HG03439 (cell line): ENCODE measurements around the gene USP6.
"Not testable (repeated sequence)": the region's sequence is repeated elsewhere in the genome, so short reads cannot be mapped to it uniquely, and the experiment has no call there.

Source experiments
- ATAC-seq: cut with Tn5 transposase; IDR thresholded peaks from one replicate; pipeline ENCODE4 v1.9.1; 2021; ENCODE audit warnings: mild to moderate bottlenecking, moderate library complexity; ENCODE audit not compliant: unreplicated experiment

The USP6 gene

GRCh38 chr17:5134571-5134970, 18.7 kb downstream of the USP6 start:
- ATAC-seq: not testable (repeated sequence)

GRCh38 chr17:5135131-5135712, 19.4 kb downstream of the USP6 start:
- not testable (repeated sequence) for ATAC-seq

DNA sequence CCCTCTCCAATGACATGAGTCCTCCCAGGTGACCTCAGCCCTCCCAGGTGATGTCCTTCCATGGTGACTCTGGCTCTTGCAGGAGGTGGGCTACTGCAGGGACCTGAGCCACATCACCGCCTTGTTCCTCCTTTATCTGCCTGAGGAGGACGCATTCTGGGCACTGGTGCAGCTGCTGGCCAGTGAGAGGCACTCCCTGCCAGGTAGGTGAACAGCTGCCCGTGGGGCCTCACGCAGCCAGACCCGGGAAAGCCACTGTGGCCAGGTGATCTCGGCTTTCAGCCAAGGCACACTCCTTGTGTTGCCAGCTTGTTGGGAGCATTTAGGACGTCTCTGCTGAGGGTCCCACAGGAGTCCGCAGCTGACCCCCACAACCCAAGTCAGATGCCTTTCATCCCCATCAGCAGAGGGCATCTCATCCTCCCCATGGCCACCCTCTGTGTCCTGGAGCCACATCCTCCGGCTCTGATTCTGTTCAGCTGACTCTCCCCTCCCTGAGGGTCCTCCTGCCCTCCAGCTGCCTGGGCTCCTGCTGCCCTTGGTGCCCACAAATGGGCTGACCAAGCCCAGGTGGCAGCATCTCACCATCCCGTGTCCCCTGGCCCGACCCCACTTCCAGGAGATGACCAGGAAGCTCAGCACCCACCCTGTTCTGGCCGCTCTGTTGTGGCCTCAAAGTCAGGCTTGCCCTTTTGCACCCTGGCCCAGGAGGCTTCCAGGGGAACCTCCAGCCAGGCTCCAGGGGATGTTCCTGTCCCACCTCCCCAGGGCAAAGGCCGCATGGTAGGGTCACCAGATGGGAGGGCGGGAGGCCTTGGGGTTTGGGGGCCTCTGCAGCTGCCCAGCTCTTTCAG, 20.1 kb downstream of the USP6 start:
- no peak for ATAC-seq

GRCh38 chr17:5136580-5137412, 21.0 kb downstream of the USP6 start:
- ATAC-seq: not testable (repeated sequence)

DNA sequence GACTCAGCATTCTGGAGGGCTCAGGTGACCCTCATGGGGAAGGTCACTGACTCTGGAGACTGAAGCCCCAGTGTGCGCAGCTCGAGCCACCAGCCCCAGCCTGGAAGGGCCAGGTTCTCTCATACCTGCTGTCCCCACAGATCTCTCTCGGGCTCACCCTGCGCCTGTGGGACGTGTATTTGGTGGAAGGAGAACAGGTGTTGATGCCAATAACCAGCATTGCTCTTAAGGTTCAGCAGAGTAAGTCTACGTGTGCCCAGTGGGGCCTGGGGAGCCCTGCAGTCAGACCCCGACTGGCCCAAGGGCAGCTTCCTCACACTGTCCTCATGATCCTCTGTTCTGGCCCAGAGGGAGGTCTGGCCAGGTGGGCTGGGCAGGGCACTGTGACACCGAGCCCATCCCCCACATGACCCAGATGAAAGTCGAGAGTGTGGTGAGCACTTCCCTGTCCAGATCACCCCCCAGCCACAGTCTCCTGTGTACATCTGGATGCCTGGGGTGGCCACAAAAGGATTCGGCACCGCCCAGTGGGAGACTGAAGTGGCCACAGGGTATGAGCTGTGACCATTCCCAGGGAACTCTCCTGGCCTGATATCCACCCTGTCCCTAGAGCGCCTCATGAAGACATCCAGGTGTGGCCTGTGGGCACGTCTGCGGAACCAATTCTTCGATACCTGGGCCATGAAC, 21.8 kb downstream of the USP6 start:
- not testable (repeated sequence) for ATAC-seq

GRCh38 chr17:5138198-5138544, 22.3 kb downstream of the USP6 start:
- not testable (repeated sequence) for ATAC-seq

GRCh38 chr17:5138616-5139457, 23.0 kb downstream of the USP6 start:
- no peak for ATAC-seq

- ATAC-seq: no peak
Measured at GRCh38 chr17:5139458-5139732, 23.6 kb downstream of the USP6 start.

DNA sequence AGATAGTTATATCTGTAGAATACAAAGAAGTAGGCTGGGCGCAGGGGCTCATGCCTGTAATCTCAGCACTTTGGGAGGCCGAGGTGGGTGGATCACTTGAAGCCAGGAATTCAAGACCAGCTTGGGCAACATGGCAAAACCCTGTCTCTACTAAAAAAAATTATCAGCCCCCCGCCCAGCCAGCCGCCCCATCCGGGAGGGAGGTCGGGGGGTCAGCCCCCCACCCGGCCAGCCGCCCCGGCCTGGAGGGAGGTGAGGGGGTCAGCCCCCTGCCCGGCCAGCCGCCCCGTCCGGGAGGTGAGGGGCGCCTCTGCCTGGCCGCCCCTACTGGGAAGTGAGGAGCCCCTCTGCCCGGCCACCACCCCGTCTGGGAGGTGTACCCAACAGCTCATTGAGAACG, 27.0 kb downstream of the USP6 start:
- ATAC-seq: not testable (repeated sequence)

DNA sequence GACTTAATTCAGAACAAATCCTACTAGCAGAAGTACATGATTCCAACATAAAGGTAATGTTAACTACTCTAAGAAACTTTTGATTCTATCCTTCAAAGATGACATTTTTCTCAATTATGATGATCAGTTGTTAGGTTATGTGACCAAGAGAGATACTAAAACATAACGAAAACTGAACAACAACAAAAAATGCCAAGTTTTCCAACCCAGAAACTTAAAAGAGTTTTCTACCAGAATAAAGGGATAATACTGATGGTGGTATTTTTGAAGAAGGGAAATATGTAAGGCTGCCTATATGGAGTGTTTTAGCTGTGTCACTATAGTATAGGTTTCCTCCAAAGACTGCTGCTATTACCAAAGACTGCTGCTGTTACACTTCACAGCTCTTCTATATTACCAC, 30.3 kb downstream of the USP6 start:
- not testable (repeated sequence) for ATAC-seq

GRCh38 chr17:5160702-5161101, 44.9 kb downstream of the USP6 start:
- not testable (repeated sequence) for ATAC-seq

GRCh38 chr17:5161793-5162192, 46.0 kb downstream of the USP6 start:
- not testable (repeated sequence) for ATAC-seq

DNA sequence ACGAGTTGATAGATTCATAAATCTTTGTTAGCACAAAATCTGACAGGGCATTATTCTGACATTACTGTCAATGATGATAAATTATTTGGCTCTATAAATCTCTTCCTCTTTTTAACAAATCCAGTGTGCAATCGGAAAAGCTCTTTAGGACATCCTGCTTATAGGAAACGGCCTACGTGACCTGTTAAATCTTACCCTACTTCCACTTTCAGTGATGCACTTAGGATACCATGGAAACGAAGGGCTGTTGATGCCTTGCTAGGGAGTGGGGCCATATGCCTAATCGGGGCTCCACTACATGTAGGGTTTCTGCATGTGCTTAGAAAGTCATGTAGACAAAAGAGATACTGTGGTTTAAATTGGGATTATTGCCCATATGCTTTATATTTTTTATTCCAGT, 48.6 kb downstream of the USP6 start:
- no peak for ATAC-seq

DNA sequence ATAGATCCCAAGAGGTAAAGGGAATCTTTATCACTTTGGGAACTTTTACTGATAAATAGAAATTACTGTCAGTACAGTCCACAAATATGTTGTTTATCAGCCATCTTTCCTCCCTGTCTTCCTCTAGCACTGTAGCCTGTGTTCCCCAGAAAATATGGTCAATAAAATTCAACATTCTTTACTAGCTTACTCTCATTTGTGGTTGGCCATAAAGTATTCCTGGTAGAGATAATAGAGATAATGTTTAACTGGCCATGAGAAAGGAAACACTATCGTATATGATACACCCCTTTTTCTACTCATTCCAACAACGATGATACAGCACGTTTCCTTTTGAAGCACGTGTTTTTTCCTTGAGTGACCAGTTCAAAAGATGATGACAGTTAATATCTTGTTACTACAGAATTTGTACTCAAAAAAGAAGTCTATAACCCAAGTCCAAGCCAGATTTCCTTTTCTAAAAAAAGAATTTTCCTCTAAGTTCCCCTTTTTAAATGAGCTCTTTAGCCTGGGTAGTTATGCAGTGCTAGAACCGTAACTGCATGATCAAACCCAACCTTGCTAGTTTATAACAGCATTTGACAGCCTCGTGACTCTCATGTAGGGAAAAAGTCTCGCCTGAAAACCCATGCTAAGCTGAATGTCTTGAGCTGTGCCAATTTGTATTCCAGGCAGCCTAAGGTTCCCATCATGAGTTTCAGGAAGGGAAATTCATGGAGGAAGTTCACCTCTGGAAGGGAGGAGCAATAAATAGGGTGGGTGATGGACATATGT, 50.1 kb downstream of the USP6 start:
- ATAC-seq: not testable (repeated sequence)

DNA sequence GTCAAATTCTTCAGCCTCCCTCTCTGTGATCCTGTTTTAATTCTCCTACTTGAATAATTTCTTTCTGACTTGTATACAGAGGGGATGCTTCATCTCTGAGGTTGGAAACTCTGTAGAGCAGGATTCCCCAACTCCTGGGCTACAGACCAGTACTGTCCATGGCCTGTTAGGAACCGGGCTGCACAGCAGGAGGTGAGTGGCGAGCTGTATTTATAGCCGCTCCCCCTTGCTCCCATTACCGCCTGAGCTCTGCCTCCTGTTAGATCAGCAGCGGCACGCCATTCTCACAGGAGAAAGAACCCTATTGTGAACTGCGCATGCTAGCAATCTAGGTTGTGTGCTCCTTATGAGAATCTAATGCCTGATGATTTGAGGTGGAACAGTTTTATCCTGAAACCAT, 59.2 kb downstream of the USP6 start:
- ATAC-seq: not testable (repeated sequence)

DNA sequence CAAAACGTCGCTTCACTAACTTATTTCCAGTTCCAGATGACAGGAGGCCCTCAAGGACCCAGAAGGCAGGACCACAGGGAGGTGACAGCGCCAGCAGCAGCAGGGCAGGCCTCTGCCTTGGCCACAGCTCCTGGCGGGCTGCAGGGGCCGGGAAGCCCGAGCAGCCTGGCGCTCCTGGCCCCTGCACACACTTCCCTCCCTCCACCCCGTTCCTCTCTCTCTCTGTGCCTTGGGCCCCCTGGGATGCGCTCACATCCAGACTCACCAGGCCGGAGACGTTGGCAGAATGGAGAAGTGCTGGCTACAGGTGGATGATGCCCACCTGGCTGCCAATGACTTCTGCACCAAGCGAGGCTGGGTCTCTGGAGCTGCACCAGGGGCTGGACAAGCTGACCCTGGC, 63.2 kb downstream of the USP6 start:
- no peak for ATAC-seq

DNA sequence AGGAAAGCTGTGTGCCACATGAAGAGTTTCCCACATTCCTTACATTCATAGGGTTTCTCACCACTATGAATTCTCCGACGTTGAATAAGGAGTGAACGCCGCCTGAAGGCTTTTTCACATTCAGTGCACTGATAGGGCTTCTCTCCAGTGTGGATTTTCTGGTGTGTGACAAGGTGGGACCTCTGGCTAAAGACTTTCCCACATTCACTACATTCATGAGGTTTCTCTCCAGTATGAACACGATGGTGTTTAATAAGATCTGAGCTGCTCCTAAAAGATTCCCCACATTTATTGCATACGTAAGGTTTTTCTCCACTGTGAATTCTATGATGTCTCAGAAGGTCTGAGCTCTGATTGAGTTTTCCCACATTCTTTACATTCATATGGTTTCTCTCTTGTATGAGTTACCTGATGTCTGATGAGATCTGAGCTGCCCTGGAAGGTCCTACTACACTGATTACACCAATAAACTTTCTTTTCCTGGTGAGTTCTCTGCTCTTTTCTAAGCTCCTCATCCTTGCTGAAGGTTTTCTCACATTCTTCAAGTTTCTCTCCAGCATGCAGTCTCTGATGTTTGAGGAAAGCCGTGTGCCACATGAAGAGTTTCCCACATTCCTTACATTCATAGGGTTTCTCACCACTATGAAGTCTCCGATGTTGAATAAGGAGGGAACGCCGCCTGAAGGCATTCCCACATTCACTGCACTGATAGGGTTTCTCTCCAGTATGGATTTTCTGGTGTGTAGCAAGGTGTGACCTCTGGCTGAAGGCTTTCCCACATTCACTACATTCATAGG, 65.9 kb downstream of the USP6 start:
- ATAC-seq: no peak

GRCh38 chr17:5182597-5183409, 67.0 kb downstream of the USP6 start:
- no peak for ATAC-seq
